HL-60/S4 treated with retinoic acid at 250 ng/mL for 4 days and 3 days (cell line): ENCODE measurements around the gene P2RX1.
"Not testable (repeated sequence)": the region's sequence is repeated elsewhere in the genome, so short reads cannot be mapped to it uniquely, and the experiment has no call there.

Experiments used
- in situ Hi-C: fragments of 300-500 bp; cut with MboI; formaldehyde crosslinking; loops from 2 replicates; pipeline ENCODE4 v1.7.0; 2022; ENCODE audit warnings: low sequenced_read_pairs

The P2RX1 gene

DNA sequence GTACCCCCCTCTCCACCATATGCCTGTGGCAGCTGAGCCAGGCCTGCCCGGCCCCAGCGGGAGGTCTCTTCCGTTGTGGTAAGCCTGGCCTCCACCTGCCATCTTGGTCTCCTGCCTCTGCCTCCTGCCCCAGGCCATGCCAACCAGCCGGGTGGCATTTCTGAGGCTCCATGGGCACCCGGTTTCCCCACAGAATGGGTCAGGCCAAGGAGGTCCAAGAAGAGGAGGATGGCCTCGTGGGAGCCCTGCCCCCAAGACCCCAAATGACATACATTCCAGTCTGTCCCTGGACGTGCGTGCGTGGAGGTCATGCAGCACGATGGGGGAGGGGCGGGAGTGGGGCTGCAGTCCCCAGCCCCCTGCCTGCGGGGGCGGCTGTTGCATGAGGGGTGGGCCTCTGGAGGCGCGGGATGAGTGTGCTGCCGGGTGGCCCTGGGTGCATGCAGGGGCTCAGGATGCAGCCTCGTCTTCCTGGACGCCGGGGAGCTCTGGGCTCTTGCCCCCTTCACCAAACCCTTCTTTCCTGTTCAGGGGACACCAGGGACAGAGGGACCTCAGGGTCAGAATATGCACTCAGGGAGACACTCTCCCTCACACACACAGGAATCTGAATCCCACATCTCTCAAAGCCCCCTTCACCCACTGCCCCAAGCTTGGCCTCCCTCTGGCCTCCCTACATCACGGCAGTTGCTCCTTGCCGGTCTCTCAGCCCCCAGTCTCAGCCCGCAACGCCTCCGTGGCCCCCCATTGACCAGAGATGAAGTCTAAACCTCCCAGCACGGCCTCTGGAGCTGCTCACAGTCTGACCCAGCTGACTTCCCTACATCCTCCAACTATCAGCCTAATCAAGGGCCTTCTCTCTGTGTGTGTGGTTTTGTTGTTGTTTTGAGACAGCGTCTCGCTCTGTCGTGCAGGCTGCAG is 54.2 kb downstream of the P2RX1 start:
- in situ Hi-C loops, result no loop called here

DNA sequence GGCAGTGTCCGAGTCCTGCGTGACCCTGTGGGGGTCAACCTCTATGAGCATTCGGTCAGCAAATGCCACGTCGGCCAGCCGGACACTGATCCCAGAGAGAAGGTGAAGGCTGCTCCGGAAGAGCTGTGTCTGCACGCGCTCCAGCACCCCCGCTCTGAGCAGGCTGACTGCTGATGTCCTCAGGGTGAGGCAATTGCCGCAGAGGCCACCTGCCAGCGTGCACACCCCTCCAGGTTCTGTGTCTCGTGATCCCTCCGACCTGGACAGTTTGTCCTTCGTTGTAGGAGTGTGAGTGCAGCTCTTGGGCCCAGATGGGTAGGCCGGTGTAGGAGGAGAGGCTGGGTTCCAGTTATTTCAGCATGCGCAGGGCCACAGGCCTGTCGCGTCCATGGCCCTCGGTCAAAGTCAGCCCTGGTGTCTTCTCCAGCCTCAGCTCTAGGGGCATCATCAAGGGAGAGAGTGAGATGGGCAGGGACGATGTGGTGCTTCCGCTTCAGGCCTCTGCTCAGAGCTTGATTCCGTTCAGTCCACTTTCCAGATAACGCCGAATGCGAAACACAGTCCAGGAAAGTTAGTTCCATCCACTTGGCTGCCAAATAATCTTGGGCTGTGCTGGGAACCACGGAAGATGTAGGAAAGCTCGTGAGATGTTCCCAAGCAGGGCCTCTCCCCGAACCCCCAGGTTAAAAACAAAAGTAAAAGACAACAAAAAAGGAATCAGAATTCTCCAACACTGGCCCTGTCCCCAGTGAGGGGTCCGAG is 55.1 kb downstream of the P2RX1 start:
- in situ Hi-C loops, result no loop called here

DNA sequence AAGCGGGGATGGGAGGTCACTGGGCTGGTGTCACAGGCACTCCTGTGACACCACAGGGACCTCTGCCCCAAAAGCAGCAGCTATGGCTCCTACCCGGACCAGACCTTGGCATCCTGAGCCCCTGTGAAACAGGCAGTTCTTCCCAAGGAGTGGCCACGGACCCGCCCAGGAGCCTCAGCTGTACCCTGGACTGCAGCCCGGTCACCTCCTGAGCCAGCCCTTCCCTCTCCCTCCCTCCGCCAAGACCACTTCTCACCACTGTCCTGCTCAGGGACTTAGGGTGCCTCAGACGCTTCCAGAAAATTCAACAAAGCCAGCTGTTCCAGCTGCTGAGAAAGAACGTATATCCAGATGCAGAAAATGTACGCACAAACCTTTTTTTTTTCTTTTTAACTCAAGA is 56.3 kb downstream of the P2RX1 start:
- in situ Hi-C loops, result no loop called here

DNA sequence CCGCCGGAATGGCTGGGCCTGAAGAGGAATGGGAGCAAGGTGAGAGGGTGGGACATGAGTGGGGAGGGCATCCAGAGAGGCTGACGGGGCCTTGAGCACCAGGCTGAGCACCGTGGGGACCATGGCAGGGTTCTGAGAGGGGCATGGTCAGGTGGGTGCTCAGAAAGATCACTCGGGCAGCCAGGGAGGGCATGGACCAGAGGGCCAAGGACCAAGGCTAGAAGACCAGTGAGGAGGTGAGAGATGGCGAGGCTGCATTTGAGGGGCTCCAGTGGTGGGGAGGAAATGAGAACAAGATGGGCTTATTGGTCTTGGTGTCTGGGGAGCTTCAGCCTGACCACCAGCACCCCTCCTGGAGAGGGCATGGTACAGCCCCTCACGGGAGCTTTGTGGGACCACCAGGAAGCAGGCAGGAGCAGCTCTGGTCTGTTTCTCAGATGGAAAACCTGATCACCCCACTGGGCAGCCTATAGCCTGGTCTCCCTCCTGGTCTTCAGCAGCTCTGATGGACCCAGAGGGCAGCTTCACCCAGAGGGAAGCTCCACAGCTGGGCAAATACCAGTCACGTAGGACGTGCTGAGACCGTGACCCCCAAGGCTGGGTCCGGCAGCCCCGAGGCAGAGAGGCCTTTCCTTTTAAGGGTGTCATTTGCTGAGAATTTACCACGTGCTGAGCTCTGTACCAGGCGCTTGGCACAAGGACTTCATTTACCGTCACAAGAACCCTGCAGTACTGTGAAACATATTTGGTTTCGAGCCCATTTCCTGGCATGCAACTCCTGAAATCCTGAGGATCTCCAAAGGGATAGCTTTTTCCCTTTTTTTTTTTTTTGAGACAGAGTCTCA is 58.8 kb downstream of the P2RX1 start:
- in situ Hi-C loops, result no loop called here

DNA sequence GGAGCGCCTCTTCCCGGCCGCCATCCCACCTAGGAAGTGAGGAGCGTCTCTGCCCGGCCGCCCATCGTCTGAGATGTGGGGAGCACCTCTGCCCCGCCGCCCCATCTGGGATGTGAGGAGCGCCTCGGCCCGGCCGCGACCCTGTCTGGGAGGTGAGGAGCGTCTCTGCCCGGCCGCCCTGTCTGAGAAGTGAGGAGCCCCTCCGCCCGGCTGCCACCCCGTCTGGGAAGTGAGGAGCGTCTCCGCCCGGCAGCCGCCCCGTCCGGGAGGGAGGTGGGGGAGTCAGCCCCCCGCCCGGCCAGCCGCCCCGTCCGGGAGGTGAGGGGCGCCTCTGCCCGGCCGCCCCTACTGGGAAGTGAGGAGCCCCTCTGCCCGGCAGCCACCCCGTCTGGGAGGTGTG is 62.1 kb downstream of the P2RX1 start:
- in situ Hi-C loops, result not testable (repeated sequence)

DNA sequence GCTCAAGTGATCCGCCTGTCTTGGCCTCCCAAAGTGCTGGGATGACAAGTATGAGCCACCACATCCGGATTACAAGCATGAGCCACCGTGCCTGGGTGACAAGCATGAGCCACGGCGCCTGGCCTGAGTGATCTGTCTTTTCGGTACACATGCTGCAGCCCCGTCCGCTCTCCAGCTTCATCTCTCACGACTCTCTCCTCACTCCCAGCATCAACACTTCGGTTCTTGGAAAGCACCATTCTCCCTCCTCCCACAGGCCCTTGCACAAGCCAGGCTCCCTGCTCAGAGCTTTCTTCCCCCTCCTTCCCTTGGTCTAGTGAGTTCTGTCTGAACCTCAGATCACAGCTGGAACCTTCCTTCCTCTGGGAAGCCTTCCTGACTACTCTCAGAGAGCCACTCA is 63.7 kb downstream of the P2RX1 start:
- in situ Hi-C loops, result no loop called here

DNA sequence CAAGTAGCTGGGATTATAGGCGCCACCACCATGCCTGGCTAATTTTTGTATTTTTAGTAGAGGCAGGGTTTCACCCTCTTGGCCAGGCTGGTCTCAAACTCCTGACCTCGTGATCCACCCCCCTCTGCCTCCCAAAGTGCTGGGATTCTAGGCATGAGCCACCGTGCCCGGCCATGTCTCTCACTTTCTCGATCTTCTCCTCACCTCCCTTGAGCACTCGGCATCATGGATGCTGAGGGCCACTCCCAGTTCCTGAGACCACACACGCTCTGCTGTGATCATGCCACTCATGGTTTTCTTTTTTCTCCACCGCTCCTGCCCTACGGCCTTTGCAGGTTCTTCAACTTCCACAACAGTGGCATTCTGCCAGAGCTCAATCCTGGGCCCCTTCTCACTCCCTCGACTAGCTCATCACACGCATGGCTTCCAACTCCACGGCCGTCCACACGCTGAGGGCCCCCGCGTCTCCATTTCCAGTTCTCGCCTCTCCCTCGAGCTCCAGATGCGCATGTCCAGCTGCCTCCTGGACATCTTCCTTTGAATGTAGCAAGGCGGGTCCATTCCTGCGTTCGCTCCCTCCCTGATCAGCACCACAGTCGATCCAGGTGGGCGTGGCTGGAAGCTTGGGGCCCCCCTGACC is 64.7 kb downstream of the P2RX1 start:
- in situ Hi-C loops, result no loop called here

DNA sequence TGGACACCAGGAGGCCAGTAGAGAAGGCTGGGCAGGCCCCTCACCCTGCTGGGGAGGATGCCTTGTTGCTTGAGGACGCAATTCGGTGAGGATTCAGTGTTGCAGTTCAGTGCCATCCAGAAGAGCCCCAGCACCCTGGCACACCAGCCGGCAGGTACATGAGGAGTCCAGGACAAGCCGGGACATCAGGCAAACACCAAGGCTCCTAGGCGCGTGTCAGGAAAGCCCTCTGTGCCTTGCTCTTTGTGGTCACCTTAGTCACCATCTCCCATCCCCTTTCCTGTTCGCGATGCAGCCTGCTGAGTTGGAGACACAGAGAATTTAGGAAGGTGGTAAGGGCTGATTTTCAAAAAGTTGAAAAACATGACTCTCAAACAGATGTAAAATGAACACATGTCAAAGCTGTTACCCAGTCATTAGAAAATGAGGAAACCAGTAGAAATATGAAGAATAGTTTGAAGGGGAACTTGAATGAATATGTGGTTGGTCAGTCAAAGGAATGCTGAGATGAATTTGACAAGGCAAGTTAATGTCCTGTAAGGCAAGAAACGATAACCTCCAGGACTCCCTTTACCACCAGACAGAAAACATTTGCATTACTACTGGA is 67.9 kb downstream of the P2RX1 start:
- in situ Hi-C loops, result no loop called here

DNA sequence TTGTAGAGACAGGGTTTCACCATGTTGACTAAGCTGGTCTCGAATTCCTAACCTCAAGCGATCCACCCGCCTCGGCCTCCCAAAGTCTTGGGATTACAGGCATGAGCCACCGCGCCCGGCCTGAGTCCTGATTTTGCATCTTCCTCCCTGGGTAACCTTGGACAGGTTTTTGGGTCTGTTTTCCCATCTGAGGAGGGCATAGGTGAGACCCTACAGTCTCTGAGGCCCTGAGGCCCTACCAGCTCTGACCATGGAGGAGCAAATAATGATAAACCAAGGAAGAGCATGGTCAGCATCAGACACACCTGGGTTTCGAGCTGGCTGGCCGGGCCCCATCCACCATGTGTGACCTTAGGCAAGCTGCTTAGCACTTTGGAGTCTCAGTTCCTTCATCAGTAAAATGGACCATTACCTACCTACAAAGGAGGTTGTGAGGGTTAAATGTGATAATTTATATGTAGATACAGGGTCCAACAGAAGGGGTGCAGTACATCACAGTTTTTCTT is 69.0 kb downstream of the P2RX1 start:
- in situ Hi-C loops, result no loop called here
